ENCODE data around the gene LDB3.

The LDB3 gene

DNA sequence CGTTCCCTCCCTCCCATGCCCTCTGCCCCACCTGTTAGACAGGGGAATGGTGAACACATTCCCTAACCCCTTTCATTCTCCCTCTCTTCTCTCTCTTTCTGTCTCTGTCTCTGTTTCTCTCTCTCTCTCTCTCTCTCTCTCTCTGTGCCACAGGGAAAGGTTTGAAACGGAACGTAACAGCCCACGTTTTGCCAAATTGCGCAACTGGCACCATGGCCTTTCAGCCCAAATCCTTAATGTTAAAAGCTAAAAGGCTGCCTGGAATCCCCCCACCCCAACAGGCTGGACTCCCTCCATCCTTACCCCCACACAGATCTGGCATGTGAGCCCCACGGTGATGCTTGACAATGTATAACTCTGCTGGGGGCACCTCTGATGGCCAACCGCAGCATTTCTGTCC, 30.8 kb downstream of the LDB3 start:
- TF ChIP-seq GLIS3 (CRISPR knock-in tag; IDR thresholded peaks at IDR 0.05) (no peak), PPARA (CRISPR knock-in tag; IDR thresholded peaks at IDR 0.05; ENCODE audit: borderline replicate concordance) (no peak), ARNTL (CRISPR knock-in tag; IDR thresholded peaks at IDR 0.05; ENCODE audit: borderline replicate concordance, low read depth) (no peak), ZFP30 (CRISPR knock-in tag; IDR thresholded peaks at IDR 0.05) (no peak), TCF4 (CRISPR knock-in tag; IDR thresholded peaks at IDR 0.05; ENCODE audit: borderline replicate concordance) (no peak)
- TF ChIP-seq, protein P1, sequence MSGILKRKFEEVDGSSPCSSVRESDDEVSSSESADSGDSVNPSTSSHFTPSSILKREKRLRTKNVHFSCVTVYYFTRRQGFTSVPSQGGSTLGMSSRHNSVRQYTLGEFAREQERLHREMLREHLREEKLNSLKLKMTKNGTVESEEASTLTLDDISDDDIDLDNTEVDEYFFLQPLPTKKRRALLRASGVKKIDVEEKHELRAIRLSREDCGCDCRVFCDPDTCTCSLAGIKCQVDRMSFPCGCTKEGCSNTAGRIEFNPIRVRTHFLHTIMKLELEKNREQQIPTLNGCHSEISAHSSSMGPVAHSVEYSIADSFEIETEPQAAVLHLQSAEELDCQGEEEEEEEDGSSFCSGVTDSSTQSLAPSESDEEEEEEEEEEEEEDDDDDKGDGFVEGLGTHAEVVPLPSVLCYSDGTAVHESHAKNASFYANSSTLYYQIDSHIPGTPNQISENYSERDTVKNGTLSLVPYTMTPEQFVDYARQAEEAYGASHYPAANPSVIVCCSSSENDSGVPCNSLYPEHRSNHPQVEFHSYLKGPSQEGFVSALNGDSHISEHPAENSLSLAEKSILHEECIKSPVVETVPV (CRISPR knock-in tag; IDR thresholded peaks at IDR 0.05) = no peak
- TF ChIP-seq, protein P2, sequence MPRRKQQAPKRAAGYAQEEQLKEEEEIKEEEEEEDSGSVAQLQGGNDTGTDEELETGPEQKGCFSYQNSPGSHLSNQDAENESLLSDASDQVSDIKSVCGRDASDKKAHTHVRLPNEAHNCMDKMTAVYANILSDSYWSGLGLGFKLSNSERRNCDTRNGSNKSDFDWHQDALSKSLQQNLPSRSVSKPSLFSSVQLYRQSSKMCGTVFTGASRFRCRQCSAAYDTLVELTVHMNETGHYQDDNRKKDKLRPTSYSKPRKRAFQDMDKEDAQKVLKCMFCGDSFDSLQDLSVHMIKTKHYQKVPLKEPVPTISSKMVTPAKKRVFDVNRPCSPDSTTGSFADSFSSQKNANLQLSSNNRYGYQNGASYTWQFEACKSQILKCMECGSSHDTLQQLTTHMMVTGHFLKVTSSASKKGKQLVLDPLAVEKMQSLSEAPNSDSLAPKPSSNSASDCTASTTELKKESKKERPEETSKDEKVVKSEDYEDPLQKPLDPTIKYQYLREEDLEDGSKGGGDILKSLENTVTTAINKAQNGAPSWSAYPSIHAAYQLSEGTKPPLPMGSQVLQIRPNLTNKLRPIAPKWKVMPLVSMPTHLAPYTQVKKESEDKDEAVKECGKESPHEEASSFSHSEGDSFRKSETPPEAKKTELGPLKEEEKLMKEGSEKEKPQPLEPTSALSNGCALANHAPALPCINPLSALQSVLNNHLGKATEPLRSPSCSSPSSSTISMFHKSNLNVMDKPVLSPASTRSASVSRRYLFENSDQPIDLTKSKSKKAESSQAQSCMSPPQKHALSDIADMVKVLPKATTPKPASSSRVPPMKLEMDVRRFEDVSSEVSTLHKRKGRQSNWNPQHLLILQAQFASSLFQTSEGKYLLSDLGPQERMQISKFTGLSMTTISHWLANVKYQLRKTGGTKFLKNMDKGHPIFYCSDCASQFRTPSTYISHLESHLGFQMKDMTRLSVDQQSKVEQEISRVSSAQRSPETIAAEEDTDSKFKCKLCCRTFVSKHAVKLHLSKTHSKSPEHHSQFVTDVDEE (CRISPR knock-in tag; IDR thresholded peaks at IDR 0.05) = no peak
- ATAC-seq = no peak

DNA sequence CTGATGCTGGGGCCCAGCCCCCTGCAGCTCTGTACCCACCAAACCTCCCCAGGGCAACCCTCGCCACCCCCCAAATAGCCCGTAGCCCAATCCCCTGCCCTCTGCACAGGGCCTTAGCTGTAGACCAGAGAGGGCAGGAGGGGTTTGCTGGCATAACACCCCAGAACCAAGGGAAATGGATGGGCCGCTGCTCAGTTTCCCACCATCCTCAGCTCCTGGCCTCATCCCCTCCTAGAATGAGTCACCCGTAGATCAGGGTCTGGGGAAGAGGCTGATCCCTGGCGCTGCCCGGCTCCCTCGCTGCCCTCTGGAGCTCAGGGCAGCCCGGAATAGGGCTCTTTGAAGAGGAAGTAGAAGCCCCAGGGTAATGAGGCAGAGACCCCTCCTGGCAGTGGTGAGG, 31.2 kb downstream of the LDB3 start:
- no peak for ATAC-seq
- TF ChIP-seq, protein P3, sequence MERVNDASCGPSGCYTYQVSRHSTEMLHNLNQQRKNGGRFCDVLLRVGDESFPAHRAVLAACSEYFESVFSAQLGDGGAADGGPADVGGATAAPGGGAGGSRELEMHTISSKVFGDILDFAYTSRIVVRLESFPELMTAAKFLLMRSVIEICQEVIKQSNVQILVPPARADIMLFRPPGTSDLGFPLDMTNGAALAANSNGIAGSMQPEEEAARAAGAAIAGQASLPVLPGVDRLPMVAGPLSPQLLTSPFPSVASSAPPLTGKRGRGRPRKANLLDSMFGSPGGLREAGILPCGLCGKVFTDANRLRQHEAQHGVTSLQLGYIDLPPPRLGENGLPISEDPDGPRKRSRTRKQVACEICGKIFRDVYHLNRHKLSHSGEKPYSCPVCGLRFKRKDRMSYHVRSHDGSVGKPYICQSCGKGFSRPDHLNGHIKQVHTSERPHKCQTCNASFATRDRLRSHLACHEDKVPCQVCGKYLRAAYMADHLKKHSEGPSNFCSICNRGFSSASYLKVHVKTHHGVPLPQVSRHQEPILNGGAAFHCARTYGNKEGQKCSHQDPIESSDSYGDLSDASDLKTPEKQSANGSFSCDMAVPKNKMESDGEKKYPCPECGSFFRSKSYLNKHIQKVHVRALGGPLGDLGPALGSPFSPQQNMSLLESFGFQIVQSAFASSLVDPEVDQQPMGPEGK (CRISPR knock-in tag; IDR thresholded peaks at IDR 0.05; ENCODE audit: borderline replicate concordance) = no peak
- no peak for TF ChIP-seq ZNF70 (CRISPR knock-in tag; IDR thresholded peaks at IDR 0.05)
- TF ChIP-seq, protein P1 (CRISPR knock-in tag; IDR thresholded peaks at IDR 0.05) = no peak
- no peak for TF ChIP-seq ZC3H10 (CRISPR knock-in tag; IDR thresholded peaks at IDR 0.05)
- TF ChIP-seq TOX (CRISPR knock-in tag; IDR thresholded peaks at IDR 0.05; ENCODE audit: borderline replicate concordance) = no peak
- TF ChIP-seq ZFP30 (CRISPR knock-in tag; IDR thresholded peaks at IDR 0.05) = no peak
- no peak for TF ChIP-seq OSR1 (CRISPR knock-in tag; IDR thresholded peaks at IDR 0.05)
- TF ChIP-seq ARNTL (CRISPR knock-in tag; IDR thresholded peaks at IDR 0.05; ENCODE audit: borderline replicate concordance, low read depth) = no peak
- no peak for TF ChIP-seq BACH2 (CRISPR knock-in tag; IDR thresholded peaks at IDR 0.05; ENCODE audit: borderline replicate concordance)

DNA sequence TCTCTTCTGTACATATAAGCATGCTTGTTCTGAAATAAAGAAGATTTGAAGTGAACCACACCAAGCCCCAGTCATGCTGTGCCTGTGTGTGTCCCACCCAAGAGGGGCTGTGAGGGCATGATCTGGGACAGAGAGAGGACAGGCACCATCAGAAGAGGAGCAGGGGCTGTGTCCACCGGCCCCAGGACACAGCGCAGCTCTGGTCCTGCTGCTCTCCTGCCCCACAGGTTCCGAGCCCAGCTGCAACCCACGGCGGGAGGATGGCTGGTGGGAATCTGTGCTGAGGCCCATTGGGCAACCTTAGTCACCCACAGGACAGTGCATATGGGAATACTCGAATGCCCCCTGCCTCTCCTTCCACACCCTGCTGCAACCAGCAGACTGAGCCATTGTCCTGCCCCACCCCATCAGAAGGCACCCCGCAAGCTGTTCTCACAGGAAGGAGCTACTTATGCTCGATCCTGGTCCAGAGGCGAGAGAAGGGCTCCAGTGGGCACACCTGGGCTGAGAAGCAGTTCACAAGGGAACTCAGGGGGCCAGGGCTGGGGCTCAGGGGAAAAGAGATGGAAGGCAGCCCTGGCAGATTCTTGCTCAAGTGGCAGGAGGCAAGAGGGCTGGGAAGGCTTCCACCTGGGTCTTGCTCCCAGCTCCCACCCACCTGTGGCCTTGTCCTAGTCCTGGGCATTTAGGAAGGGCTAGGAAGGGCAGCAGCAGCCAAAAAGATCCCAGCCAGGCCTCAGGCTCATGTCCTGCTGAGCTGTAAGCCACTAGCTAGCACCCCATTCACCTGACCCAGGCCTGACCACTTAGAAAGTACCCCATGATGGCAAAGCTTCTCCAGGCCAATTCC, 31.9 kb downstream of the LDB3 start:
- no peak for TF ChIP-seq RARB (CRISPR knock-in tag; IDR thresholded peaks at IDR 0.05)
- TF ChIP-seq, protein P1 (CRISPR knock-in tag; IDR thresholded peaks at IDR 0.05) = no peak
- no peak for TF ChIP-seq ZFP3 (CRISPR knock-in tag; IDR thresholded peaks at IDR 0.05)
- TF ChIP-seq CSDC2 (CRISPR knock-in tag; IDR thresholded peaks at IDR 0.05) = no peak
- no peak for TF ChIP-seq ZNF565 (CRISPR knock-in tag; conservative IDR thresholded peaks at IDR 0.05; ENCODE audit: low read depth)
- TF ChIP-seq ARNTL (CRISPR knock-in tag; IDR thresholded peaks at IDR 0.05; ENCODE audit: borderline replicate concordance, low read depth) = no peak
- TF ChIP-seq TOX (CRISPR knock-in tag; IDR thresholded peaks at IDR 0.05; ENCODE audit: borderline replicate concordance) = no peak
- TF ChIP-seq, protein P3 (CRISPR knock-in tag; IDR thresholded peaks at IDR 0.05; ENCODE audit: borderline replicate concordance) = no peak
- no peak for TF ChIP-seq OSR1 (CRISPR knock-in tag; IDR thresholded peaks at IDR 0.05)
- no peak for TF ChIP-seq TCF4 (CRISPR knock-in tag; IDR thresholded peaks at IDR 0.05; ENCODE audit: borderline replicate concordance)
- no peak for ATAC-seq
